Measurements from ENCODE around the gene GPR25.

The GPR25 gene, protein sequence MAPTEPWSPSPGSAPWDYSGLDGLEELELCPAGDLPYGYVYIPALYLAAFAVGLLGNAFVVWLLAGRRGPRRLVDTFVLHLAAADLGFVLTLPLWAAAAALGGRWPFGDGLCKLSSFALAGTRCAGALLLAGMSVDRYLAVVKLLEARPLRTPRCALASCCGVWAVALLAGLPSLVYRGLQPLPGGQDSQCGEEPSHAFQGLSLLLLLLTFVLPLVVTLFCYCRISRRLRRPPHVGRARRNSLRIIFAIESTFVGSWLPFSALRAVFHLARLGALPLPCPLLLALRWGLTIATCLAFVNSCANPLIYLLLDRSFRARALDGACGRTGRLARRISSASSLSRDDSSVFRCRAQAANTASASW

DNA sequence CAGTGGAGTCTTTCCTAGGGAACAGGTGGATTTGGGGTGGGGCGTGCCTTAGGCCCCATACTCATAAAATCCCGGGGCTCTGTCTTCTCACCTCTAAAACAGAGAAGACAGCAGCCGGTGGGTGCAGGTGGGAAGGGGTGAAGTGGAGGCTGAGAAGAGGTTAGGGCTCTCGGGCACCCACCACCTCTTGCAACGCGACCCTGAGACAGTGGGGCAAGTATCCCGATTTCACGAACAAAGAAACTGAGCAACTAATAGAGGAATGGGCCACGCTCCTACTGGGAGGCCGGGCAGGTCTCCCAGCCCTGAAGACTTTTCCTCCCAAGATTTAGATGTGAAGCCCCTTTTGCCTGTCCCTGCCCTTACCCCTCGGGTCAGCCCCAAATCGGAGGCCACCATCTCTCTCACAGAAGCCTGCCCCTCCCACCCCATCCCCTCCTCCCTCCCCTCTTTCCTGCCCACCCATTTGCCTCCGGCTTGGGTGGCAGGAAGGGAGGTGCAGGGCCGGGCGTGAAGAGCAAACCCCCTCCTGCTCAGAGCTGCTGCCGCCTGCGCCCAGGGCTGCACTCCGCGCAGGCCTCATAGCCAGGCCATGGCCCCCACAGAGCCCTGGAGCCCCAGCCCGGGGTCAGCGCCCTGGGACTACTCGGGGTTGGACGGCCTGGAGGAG, at the start of gene GPR25:
Gene GPR25, plus strand, starts transcription at position 536 of the 670 bp plus-strand sequence. Its CDS starts 57 bp downstream, at position 593.
- no peak for DNase-seq (ENCODE audit: low spot score)

DNA sequence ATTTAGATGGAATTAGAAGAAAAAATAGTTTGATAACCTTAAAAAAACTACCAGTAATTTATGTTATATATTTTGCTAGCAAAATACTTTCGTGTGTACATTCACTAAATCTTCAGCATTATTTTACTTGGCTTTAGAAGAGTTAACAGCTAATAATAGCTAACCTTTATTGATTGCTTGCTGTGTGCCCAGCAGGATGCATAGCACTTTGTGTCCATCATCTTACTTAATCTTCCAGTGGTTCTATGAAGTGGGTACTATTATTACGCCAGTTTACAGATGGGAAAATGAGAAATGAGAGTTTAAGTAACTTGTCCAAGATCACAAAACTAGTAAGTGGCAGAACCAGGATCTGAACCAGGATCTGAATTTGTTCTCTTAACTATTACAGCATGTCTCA, 41.7 kb upstream of the GPR25 start:
- no peak for DNase-seq (ENCODE audit: low spot score)

DNA sequence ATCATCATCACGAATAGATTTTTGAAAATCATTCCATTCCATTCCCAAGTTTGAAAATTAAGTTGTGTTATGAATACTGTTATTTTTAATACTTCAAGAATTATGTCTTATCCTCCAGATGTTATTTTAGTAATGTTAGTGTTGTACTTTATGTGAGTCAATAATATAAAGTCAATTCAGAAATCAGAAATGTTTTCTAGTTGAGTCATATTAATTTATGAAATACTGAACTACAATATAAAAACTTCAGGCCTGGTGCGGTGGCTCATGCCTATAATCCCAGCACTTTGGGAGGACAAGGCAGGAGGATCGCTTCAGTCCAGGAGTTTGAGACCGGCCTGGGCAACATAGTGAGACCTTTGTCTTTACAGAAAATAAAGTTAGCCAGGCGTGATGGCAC, 38.4 kb upstream of the GPR25 start:
- DNase-seq (ENCODE audit: low spot score): no peak

DNA sequence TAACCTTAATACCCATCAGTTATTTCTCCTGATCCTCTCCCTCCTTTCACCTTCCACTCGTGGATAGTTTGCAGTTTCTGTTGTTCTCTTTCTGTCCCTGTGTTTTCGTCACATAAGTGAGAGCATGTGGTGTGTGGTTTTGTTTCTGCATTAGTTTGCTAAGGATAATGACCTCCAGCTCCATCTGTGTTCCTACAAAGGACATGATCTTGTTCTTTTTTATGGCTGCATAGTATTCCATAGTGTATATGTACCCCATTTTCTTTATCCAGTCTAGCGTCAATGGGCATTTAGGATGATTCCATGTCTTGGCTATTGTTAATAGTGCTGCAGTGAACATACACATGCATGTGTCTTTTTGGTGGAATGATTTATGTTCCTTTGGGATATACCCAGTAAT, 36.6 kb upstream of the GPR25 start:
- DNase-seq (ENCODE audit: low spot score): no peak

DNA sequence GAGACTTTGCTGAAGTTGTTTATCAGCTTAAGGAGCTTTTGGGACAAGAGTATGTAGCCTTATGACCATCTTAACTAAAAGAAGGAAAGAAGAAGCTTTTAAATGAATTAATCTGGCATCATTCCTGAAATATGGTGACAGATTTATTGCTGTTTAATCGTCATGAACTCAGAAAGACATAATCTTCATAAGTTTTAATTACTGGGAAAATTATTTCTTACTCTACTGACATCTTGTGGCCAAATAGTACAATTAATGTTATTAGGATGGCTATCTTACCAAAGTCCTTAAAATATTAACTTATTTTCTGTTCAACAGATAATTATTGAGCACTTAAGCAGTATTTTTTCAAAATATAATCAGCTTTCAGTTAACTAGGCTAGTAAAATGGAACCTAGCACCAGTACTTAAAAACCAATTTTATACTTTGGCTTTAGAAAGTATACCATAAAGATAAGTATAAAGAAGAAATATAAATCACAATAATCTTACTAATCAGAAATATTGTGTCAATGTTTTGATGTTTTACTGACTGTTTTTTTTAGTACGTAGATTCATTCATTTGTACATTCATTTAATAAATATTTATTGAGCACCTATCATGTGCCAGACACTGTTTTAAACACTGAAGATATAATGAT, 34.7 kb upstream of the GPR25 start:
- no peak for DNase-seq (ENCODE audit: low spot score)

DNA sequence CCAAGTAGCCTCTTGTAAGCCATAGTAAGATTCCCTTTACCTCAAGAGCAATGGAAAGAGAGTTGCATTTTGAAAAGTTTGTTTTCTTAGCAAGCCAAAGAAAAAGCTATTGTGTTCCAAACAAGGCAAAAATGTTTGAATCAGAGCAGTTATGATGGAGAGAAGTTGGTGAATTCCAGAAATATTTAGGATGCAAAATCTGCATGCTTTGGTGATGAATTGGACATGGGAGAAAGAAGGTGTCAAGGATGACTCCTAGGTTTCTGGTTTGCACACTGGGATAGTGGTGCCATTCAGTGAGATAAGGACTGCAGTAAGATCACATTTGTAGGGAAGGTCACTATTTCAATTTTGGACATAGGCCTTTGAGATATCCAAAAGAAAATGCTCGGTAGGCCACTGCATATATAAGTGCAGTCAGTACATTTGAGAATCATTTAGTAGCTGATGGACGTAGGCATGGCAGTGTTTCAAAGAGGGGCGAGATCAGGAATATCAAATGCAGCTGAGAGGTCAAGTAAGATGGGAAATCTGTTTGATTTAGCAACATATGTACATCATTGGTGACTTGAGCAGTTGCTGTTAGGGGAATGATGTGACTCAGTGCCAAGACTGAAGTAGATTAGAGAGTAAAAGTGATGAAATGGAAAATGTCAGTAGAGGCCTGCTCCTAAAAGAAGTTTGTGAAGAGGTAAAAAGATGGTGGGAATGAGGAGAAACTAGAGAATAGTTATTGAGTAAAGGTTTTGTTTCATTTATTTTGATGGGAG, 33.9 kb upstream of the GPR25 start:
- no peak for DNase-seq (ENCODE audit: low spot score)

DNA sequence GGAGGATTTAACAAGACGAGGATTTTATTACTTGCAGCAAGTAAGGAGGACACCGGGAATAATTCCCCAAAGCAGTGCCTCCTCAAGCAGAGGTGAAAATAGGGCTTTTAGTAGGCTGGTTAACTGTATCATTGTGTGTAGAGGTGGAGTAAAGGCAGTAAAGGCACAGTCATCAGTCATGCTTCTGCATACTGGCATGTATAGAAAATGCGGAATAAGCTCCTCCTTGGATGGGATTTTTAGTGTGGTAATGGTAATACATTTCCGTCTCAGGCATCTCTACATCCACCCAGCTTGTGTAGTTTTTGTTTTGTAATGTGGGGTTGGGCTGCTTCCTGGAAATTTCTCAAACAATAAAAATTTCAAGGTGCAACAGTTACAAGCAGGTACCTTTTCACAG, 27.4 kb upstream of the GPR25 start:
- no peak for DNase-seq (ENCODE audit: low spot score)

DNA sequence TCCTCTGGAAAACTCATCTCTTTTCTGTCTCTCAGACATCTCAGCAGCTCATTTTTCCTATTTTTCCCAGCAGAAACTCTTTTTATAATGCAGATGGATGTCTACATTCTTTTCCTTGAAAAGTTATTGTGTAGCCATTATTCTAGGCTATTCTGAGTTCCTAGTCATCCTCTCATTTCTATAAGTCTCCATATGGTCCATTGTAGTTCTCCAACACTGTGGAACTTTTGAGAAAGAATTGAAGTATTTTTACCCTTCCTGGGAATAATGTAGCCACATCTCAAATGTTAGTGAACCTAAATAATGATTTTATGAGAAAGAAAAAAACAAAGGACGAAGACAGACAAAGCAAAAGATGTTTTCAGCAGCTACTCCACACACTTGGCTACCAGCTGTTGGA, 26.4 kb upstream of the GPR25 start:
- DNase-seq (ENCODE audit: low spot score): no peak

DNA sequence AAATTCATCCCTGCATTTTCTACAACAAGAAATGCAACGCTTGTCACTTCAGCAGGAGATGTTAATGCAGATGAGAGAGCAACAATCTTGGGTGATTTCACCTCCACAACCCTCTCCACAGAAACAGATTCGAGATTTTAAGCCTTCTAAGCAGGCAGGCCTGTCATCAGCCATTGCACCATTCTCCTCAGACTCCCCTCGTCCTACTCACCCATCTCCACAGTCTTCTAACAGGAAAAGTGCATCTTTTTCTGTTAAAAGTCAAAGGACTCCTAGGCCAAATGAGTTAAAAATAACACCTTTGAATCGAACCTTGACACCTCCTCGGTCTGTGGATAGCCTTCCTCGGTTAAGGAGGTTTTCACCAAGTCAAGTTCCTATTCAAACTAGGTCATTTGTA, 23.4 kb upstream of the GPR25 start:
- no peak for DNase-seq (ENCODE audit: low spot score)

DNA sequence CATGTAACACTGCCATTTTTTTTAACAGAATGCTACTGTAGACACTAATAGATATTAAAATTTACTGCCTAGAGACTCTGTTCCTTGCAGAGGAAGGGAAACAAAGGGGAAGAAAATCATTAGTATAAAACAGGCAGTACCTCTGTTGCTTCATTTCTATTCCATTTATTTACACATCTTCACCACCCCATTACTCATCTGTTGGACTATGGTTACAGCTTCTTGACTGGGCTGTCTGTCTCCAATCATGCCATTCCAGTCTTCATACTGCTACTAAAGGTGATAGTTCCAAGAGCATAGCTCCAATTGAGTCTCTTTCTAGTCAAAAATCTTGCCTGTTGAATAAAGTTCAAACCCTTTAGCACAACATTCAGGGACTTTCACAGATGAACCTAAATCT, 22.2 kb upstream of the GPR25 start:
- DNase-seq (ENCODE audit: low spot score): no peak

DNA sequence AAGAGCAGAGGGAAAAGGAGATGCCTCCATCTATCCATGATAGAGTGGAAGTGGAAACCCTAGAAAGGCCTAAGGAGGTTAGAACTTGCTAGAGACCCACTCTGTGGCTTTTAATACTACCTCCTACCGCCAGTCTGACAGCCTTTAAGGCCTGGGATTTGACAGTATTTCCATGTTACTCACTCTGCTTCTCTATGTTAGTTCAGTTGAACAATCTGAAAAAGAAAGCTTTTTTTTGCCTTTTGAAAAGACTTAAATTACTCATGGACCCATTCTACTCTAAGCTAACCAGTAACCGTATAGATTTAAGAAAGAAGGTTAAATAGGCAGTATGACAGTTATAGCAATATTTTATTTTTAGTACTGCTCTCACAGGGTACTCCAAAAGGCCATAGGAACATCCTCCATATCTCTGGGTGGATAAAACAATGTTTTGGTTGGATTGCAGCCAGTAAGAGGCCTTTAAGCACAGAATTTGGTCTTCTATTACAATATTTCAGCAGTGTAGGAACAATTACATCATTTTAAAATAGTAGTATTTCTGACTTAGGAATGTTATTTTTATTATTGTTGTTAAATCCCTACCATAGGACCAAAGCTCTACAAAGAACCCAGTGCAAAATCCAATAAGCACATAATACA, 15.9 kb upstream of the GPR25 start:
- no peak for DNase-seq (ENCODE audit: low spot score)

DNA sequence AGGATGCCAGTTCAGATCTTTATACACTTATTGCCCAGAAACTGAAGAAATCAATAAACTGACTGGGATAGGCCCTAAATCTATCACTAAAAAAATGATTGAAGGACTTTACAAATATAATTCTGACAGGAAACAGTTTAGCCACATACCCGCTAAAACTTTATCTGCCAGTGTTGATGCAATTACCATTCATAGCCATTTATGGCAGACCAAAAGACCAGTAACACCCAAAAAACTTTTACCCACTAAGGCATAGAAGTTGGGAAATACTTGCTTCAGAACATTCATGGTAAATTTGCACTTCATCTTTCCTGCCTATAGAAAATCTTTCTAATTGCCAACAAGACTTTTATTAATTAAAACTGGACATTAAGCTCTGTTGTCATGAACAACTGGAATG, 15.0 kb upstream of the GPR25 start:
- no peak for DNase-seq (ENCODE audit: low spot score)

DNA sequence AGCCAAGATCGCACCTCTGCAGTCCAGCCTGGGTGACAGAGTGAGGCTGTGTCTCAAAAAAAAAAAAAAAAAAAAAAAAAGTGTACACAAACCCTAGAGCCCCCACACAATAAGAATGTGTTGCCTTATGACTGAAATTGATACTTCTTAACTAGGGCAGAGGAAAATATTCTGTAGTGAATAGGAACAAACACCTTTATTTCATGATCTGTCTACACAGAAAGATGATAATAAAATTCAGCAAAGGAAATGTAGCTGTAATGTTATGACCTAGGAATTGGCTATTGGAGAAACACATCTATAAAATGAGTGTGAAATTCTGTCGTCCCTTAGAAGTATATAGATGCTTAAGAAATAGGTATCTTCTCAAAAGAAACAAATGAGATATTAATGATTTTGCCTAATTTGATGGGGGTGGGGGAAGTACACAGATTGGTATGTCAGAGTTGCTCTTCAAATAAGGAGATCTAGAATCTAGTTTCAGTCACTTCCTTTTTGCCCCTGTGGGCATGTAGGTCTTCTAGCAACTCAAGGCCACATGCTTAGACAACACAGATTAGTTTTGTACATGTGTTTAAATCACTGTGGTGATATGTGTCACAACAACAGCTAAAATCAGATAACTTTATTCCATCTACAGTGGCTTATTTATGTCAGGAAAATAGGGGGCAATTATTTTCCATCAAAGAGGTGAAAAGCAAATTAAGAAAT, 10.7 kb upstream of the GPR25 start:
- peak; percentile 27 for DNase-seq (ENCODE audit: low spot score)

DNA sequence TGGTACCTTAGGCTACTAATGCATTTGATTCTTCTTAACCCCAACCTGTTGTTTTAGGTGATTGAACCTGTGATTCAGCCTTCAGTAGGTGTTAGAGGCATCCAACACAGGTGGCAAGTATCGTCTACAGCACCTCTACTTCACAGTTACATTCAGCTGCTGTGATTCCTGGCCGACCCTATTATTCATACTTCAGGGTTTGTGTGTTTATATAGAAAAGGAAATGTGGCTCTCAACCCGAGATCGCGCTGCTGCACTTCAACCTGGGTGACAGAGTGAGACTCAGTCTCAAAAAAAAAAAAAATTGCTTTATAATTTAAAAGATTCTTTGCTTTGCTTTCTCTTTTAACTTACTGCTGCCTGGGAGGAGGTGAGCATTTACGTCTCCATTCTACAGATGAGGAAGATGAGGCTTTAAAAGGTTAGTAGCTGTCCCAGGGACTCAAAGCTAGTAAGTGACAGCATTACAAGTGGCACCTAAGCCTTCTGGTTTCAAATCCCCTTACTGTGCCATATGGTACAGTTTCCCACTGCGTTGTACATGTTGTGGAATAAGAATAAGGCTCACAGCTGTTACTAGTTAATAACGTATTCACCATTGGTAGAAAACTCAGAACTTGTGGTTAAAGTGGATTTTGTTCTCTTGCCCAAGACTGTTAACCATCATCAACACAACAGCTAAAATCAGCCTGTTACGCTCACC, 9.9 kb upstream of the GPR25 start:
- DNase-seq (ENCODE audit: low spot score): peak; percentile 16

DNA sequence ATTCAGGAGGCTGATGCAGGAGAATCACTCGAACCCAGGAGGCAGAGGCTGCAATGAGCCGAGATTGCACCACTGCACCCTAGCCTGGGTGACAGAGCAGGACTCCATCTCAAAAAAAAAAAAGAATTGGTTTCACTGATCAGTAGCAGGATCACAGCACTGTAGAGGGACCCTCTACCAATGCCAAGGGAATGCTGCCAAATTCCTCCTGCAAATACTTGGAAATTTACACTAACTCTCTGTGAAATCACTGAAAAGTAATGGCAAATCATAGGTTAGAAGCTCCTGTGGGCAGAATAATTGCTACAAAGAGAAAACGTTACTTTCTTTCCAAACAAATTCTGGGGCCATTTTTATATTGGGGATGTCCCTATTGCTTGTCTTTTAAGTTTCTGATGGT, 6.7 kb upstream of the GPR25 start:
- DNase-seq (ENCODE audit: low spot score): no peak

DNA sequence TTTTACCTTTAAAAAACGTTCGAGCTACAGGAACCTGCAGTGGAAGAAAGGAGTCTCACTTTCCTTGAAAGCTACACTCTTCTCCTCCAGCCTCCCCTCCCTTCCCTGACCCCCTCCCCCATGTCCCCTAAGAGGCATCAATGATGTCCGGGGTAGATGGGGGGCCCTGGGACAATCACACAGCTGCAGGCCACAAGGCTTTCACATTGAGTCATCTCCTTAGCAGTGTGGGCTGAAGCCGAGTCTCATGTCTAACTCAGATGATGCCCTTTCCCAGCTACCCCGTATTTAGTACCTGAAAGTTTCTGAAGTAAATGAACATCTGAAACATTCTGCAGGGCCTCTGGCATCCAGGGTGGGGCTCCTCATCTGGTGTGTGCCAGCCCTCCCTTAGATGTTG, 6.3 kb upstream of the GPR25 start:
- no peak for DNase-seq (ENCODE audit: low spot score)

DNA sequence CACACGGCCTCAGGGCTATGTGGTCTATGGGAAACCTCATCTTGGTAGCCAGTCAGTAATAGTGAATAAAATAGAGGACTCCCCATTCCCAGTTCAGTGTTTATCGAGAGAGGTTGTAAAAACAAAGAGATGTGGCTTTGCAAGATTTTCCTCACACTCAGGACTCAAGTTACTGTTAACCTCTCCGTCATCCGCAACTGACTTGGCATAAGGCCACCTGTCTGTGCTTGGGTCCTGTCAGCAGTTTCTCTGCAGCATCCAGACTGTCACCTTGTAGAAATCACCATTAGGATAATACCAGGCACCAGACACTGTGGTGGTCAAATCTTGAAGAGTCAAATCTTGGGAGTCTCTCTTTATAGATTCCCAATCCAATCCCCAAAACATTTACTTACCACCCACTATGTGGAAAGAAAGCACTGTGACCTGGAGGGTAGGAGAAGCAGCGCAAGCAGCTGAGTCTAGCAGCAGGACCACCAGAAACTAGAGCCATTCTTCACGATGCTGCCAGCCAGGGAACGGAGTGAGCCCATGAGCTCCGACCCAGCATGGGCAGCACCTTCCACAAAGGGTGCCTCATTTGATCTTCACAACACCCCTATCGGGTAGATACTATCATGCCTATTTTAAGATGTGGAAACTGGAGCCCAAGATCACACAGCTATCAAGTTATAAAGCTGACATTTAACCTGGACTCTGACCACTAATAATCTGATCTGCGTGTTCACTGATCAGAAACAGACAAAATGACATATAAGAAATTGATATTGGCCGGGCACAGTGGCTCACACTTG, 5.6 kb upstream of the GPR25 start:
- no peak for DNase-seq (ENCODE audit: low spot score)

DNA sequence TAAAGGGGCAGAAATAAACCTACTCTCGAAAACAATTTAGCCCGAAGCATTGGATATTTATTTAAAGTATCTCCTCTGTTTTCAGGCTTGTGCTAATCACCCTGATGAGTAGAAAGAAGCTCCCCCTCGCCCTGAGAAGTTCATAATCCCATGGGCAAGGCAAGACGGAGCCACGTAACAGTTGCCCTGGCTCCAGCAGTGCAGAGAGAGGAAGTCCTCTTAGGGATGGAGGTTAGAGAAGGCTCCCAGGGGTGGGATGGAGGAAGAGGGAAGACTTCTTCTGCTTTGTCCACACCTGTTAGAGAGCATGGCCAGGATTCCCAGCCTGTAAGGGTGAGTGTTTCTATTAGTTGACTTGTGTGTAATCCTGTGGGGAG, 3.4 kb upstream of the GPR25 start:
- no peak for DNase-seq (ENCODE audit: low spot score)

DNA sequence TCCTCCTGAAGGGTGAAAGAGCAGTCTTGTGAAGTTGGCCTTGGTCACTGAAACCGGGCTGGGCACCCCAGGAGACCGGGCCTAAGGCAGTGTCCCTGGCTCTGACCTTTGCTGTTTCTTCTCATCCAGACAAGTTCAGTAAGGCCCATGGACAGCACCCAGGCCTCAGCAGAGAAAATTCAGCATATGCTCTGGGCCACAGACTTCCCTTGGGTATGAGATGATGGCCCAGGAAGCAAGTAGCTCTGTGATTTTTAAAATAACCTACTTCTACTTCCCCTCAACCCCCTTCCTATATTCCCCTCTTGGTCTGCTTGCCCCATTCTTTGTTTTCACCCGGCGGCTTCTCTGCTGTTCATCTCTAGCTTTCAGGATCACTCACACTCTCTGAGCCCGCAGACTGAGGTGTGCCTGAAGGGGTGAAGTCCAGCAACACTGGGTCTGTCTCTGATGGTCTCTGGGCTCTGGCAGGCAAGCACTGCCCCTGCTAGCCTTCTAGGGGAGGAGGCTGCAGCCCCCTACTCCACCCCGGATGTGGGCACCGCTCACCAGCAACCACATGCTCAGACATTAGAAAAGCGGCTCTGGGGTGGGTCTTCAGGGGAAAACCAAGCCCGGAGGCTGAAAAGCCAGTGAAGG, 2.9 kb upstream of the GPR25 start:
- peak; percentile 29 for DNase-seq (ENCODE audit: low spot score)

Data from CD4-positive, alpha-beta T cell treated with Interleukin-6 at 100 ng/mL for 8 hours (primary cell).